Measurements from ENCODE around the gene ATP5ME. TPM values are rescaled to one million over a fixed set of nuclear protein-coding genes. Genes with fewer than 3 reads are reported as not detected.
A peak's percentile ranks its signal among the peaks of the same experiment; 100 is the strongest.

ATP5ME gene
- total and polyA plus RNA-seq, 11 donors = 210 to 2,413 (median 800) TPM

- Histone ChIP-seq H3K27me3 (peaks cover 0 to 21% (median 0%) of the 10 kb centered on the region in 9 donors), H3K27ac (no peak overlapping the region), H3K4me3 (no peak overlapping the region), H3K4me1 (no peaks in the 10 kb centered on the region), H3K9me3 (peaks cover 0 to 11% (median 0%) of the 10 kb centered on the region in 12 donors), H3K36me3 (no peaks in the 10 kb centered on the region)
- WGBS, 4 donors = 72 to 79% (median 76%) methylated on average over 9 of the region's 9 CpGs
- intact Hi-C loops (cut with DNase I) = no loop called here
- TF ChIP-seq POLR2A (IDR thresholded peaks at IDR 0.05) (no peak), CTCF (IDR thresholded peaks at IDR 0.05) (no peak)
- ATAC-seq (no peak), DNase-seq (peak in 1 of 5 donors; percentile 1)
These were observed 43.4 kb downstream of the ATP5ME start for GRCh38 chr4:630656-631055.

- 60 to 72% (median 65%) methylated on average over 20 of the region's 20 CpGs for WGBS, 4 donors
- peak in 1 of 5 donors; percentile 11 for DNase-seq
- intact Hi-C loops (cut with DNase I) = no loop called here
These were observed 44.0 kb downstream of the ATP5ME start for GRCh38 chr4:629915-630641.

GRCh38 chr4:629636-629914 lies 44.5 kb downstream of the ATP5ME start:
- no peak overlapping the region for H3K4me3 ChIP-seq
- ATAC-seq (no peak), DNase-seq (peak in 1 of 5 donors; percentile 15)
- TF ChIP-seq CTCF (IDR thresholded peaks at IDR 0.05) (no peak), POLR2A (IDR thresholded peaks at IDR 0.05) (no peak)
- no peaks in the 10 kb centered on the region for H3K36me3 ChIP-seq
- H3K27ac ChIP-seq = no peak overlapping the region
- H3K4me1 ChIP-seq = no peaks in the 10 kb centered on the region
- H3K27me3 ChIP-seq = peaks cover 0 to 25% (median 0%) of the 10 kb centered on the region in 9 donors
- H3K9me3 ChIP-seq = peaks cover 0 to 11% (median 0%) of the 10 kb centered on the region in 12 donors
- 67 to 78% (median 74%) methylated on average over 9 of the region's 9 CpGs for WGBS, 4 donors
- intact Hi-C loops (cut with DNase I) = no loop called here

More at GRCh38 chr4:629915-630641, 44.0 kb downstream of the ATP5ME start:
- no peak overlapping the region for H3K27ac ChIP-seq
- no peak for ATAC-seq
- TF ChIP-seq CTCF (IDR thresholded peaks at IDR 0.05) = no peak
- TF ChIP-seq POLR2A (IDR thresholded peaks at IDR 0.05) = no peak
- H3K36me3 ChIP-seq = no peaks in the 10 kb centered on the region
- peaks cover 0 to 11% (median 0%) of the 10 kb centered on the region in 12 donors for H3K9me3 ChIP-seq
- peaks cover 0 to 25% (median 0%) of the 10 kb centered on the region in 9 donors for H3K27me3 ChIP-seq
- H3K4me1 ChIP-seq = no peaks in the 10 kb centered on the region
- H3K4me3 ChIP-seq = no peak overlapping the region

GRCh38 chr4:628821-629635 lies 45.0 kb downstream of the ATP5ME start:
- ATAC-seq (no peak), DNase-seq (no peak)
- Histone ChIP-seq H3K9me3 (peaks cover 0 to 11% (median 0%) of the 10 kb centered on the region in 12 donors), H3K4me1 (no peaks in the 10 kb centered on the region), H3K36me3 (no peaks in the 10 kb centered on the region), H3K27ac (no peak overlapping the region), H3K27me3 (peaks cover 0 to 25% (median 0%) of the 10 kb centered on the region in 9 donors), H3K4me3 (no peak overlapping the region)
- WGBS, 4 donors = 78 to 86% (median 84%) methylated on average over 10 to 27 of the region's 27 CpGs
- TF ChIP-seq CTCF (IDR thresholded peaks at IDR 0.05) = no peak
- TF ChIP-seq POLR2A (IDR thresholded peaks at IDR 0.05) = no peak
- intact Hi-C loops (cut with DNase I) = no loop called here

All from heart left ventricle (tissue), 16 donors.